ENCODE data around the gene CNNM3.
"Not testable (repeated sequence)": the region's sequence is repeated elsewhere in the genome, so short reads cannot be mapped to it uniquely, and the experiment has no call there.

Gene CNNM3

GRCh38 chr2:96788442-96789244 lies 27.4 kb upstream of the CNNM3 start:
- peak overlapping the region; percentile 79 for H3K27ac ChIP-seq
- CTCF ChIA-PET = interaction anchor here (0.6 to 1.2 kb wide), 4 partner anchors 12 to 440 kb away, joined by 3 to 4 read pairs (median 3); no protein-coding TSS in a partner anchor

GRCh38 chr2:96789245-96789617 lies 26.8 kb upstream of the CNNM3 start:
- no peak for DNase-seq (ENCODE audit: low spot score)
- ChIA-PET POLR2A (ENCODE audit: low non-redundant PET) (no interaction called here), CTCF (interaction anchor here (1.2 kb wide), 1 partner anchor 12 kb away, joined by 4 read pairs; no protein-coding TSS in a partner anchor)
- no peak for TF ChIP-seq CTCF (conservative IDR thresholded peaks at IDR 0.05; ENCODE audit: low read depth)
- peak overlapping the region; percentile 79 for H3K27ac ChIP-seq

More at GRCh38 chr2:96788442-96789244, 27.4 kb upstream of the CNNM3 start:
- POLR2A ChIA-PET (ENCODE audit: low non-redundant PET) = interaction anchor here (0.5 kb wide), 1 partner anchor 454 kb away, joined by 5 read pairs; no protein-coding TSS in a partner anchor
- DNase-seq (ENCODE audit: low spot score) = peak; percentile 15
- no peak for TF ChIP-seq CTCF (conservative IDR thresholded peaks at IDR 0.05; ENCODE audit: low read depth)

GRCh38 chr2:96792772-96793749 lies 23.0 kb upstream of the CNNM3 start:
- H3K27ac ChIP-seq = no peak overlapping the region
- ChIA-PET POLR2A (ENCODE audit: low non-redundant PET) (no interaction called here), CTCF (no interaction called here)
- no peak for TF ChIP-seq CTCF (conservative IDR thresholded peaks at IDR 0.05; ENCODE audit: low read depth)
- no peak for DNase-seq (ENCODE audit: low spot score)

- no peak overlapping the region for H3K27ac ChIP-seq
- CTCF ChIA-PET = no interaction called here
- POLR2A ChIA-PET (ENCODE audit: low non-redundant PET) = no interaction called here
Measured at GRCh38 chr2:96795076-96795475, 21.0 kb upstream of the CNNM3 start.

GRCh38 chr2:96796497-96796896 lies 19.6 kb upstream of the CNNM3 start:
- POLR2A ChIA-PET (ENCODE audit: low non-redundant PET) = not testable (repeated sequence)
- CTCF ChIA-PET = interaction anchor here (0.6 kb wide), 1 partner anchor 17 kb away, joined by 6 read pairs; no protein-coding TSS in a partner anchor

More at GRCh38 chr2:96795076-96795475, 21.0 kb upstream of the CNNM3 start:
- no peak for DNase-seq (ENCODE audit: low spot score)
- no peak for TF ChIP-seq CTCF (conservative IDR thresholded peaks at IDR 0.05; ENCODE audit: low read depth)

GRCh38 chr2:96797066-96797625 lies 18.9 kb upstream of the CNNM3 start:
- H3K27ac ChIP-seq = no peak overlapping the region
- DNase-seq (ENCODE audit: low spot score) = no peak
- ChIA-PET POLR2A (ENCODE audit: low non-redundant PET) (no interaction called here), CTCF (interaction anchor here (0.6 to 0.7 kb wide), 2 partner anchors 18 to 192 kb away, joined by 4 to 6 read pairs; no protein-coding TSS in a partner anchor)
- no peak for TF ChIP-seq CTCF (conservative IDR thresholded peaks at IDR 0.05; ENCODE audit: low read depth)

More at GRCh38 chr2:96796497-96796896, 19.6 kb upstream of the CNNM3 start:
- not testable (repeated sequence) for H3K27ac ChIP-seq; DNase-seq (ENCODE audit: low spot score)
